DMS53 treated with DMSO at 0.1 percent for 48 hours (cell line): Measurements from ENCODE around the gene GDF15.
"Not testable (repeated sequence)": the region's sequence is repeated elsewhere in the genome, so short reads cannot be mapped to it uniquely, and the experiment has no call there.

Experiments used
- DNase-seq: peaks from one replicate; lab custom pipeline; 2025; ENCODE audit not compliant: unreplicated experiment; lab: John Stamatoyannopoulos, UW

Gene GDF15

GRCh38 chr19:18391509-18392075, 5.6 kb downstream of the GDF15 start:
- no peak for DNase-seq

- DNase-seq, result no peak
Observed at GRCh38 chr19:18392417-18392816, 6.5 kb downstream of the GDF15 start.

- no peak for DNase-seq
Observed at GRCh38 chr19:18392926-18393325, 7.0 kb downstream of the GDF15 start.

- DNase-seq, result no peak
Observed at GRCh38 chr19:18393836-18394235, 7.9 kb downstream of the GDF15 start.

GRCh38 chr19:18396471-18397241, 10.7 kb downstream of the GDF15 start:
- no peak for DNase-seq

GRCh38 chr19:18397242-18398202, 11.6 kb downstream of the GDF15 start, which contains the start of gene LRRC25:
TSS of gene LRRC25 (minus strand) at chr19:18397622. CDS start at chr19:18396963, 659 bp downstream.
- DNase-seq, result no peak

GRCh38 chr19:18399008-18399407, 13.1 kb downstream of the GDF15 start:
- DNase-seq, result no peak

GRCh38 chr19:18401580-18402112, 15.7 kb downstream of the GDF15 start:
- DNase-seq, result no peak

- DNase-seq, result not testable (repeated sequence)
Observed at GRCh38 chr19:18402455-18403248, 16.7 kb downstream of the GDF15 start.

GRCh38 chr19:18405754-18406153, 19.8 kb downstream of the GDF15 start:
- not testable (repeated sequence) for DNase-seq

- no peak for DNase-seq
Observed at GRCh38 chr19:18406749-18407148, 20.8 kb downstream of the GDF15 start.

GRCh38 chr19:18408053-18408476, 22.1 kb downstream of the GDF15 start:
- DNase-seq, result no peak

- DNase-seq, result no peak
Observed at GRCh38 chr19:18412610-18413239, 26.8 kb downstream of the GDF15 start.

GRCh38 chr19:18414504-18415177, 28.7 kb downstream of the GDF15 start:
- no peak for DNase-seq

GRCh38 chr19:18415178-18415867, 29.4 kb downstream of the GDF15 start:
- no peak for DNase-seq

- DNase-seq, result peak; percentile 43
Observed at GRCh38 chr19:18416778-18417249, 30.9 kb downstream of the GDF15 start.

- peak; percentile 52 for DNase-seq
Observed at GRCh38 chr19:18417250-18418028, 31.5 kb downstream of the GDF15 start.

GRCh38 chr19:18418029-18418482, 32.1 kb downstream of the GDF15 start:
- DNase-seq, result no peak
